Measurements from ENCODE around the gene SEMA3E.

SEMA3E gene

GRCh38 chr7:83355143-83355542 is 293.8 kb downstream of the SEMA3E start:
- DNase-seq (ENCODE audit: low read depth, low spot score): no peak

- DNase-seq (ENCODE audit: low read depth, low spot score): peak; percentile 83
These were observed 300.9 kb downstream of the SEMA3E start for GRCh38 chr7:83347945-83348444.

- DNase-seq (ENCODE audit: low read depth, low spot score): no peak
These were observed 309.0 kb downstream of the SEMA3E start for GRCh38 chr7:83339907-83340306.

- no peak for DNase-seq (ENCODE audit: low read depth, low spot score)
These were observed 310.5 kb downstream of the SEMA3E start for GRCh38 chr7:83338277-83338950.

GRCh38 chr7:83337050-83337449 is 311.9 kb downstream of the SEMA3E start:
- no peak for DNase-seq (ENCODE audit: low read depth, low spot score)

- DNase-seq (ENCODE audit: low read depth, low spot score): no peak
These were observed 322.7 kb downstream of the SEMA3E start for GRCh38 chr7:83326223-83326622.

- DNase-seq (ENCODE audit: low read depth, low spot score): no peak
These were observed 323.9 kb downstream of the SEMA3E start for GRCh38 chr7:83325083-83325482.

- no peak for DNase-seq (ENCODE audit: low read depth, low spot score)
These were observed 324.3 kb downstream of the SEMA3E start for GRCh38 chr7:83324596-83324995.

- no peak for DNase-seq (ENCODE audit: low read depth, low spot score)
These were observed 327.9 kb downstream of the SEMA3E start for GRCh38 chr7:83321011-83321410.

- DNase-seq (ENCODE audit: low read depth, low spot score): no peak
These were observed 335.0 kb downstream of the SEMA3E start for GRCh38 chr7:83313931-83314330.

Measured in astrocyte of the hippocampus (primary cell).